Measurements from ENCODE around the gene METTL21C. TPM values are rescaled to one million over a fixed set of nuclear protein-coding genes. Genes with fewer than 3 reads are reported as not detected.

The METTL21C gene
- total RNA-seq, 1 experiment from 2014 or later = not detected

DNA sequence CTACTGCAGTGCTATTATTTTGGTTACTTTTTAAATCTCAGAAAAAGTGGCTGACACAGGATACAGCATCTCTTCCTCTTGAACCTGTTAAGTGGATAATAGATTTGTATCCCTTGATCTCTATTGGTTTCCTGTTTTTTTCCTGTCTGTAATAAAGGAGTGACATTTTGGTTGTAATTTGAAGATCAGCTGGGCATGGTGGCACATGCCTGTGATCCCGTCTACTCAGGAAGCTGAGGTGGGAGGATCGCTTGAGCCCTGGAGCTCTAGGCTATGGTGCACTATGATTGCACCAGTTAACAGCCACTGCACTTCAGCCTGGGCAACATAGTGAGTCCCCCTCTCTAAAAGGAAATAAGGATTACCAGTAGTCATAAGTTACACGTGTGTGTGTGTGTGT, 46.8 kb downstream of the METTL21C start:
- Histone ChIP-seq H3K9me3 (no peaks in the 10 kb centered on the region), H3K27me3 (no peaks in the 10 kb centered on the region), H3K36me3 (peaks cover 55% of the 10 kb centered on the region), H3K4me3 (no peak overlapping the region)
- DNase-seq = no peak

GRCh38 chr13:102645701-102646100, 49.1 kb downstream of the METTL21C start:
- peaks cover 61% of the 10 kb centered on the region for H3K36me3 ChIP-seq
- no peaks in the 10 kb centered on the region for H3K27me3 ChIP-seq
- H3K4me3 ChIP-seq = no peak overlapping the region
- H3K9me3 ChIP-seq = no peaks in the 10 kb centered on the region
- DNase-seq = no peak

DNA sequence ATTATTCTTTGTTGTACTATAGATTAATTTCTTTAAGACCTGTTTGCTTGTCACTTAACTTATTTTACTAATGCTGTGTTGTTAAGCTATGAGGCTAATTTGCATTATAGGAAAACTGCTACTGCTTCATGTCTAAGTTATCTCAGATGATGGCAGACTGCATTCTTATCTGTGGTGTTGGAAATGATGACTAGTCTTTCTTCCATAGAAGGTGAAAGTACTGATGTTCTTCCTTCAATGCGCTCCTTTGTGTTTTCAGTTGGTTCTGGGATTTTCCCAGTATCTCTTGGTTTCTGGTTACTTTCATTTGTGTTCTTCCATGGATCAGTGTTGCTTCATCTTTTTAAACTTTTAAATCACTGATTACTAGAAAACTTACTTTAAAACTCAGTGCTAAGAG, 51.2 kb downstream of the METTL21C start:
- Histone ChIP-seq H3K4me3 (no peak overlapping the region), H3K27me3 (no peaks in the 10 kb centered on the region), H3K9me3 (no peaks in the 10 kb centered on the region), H3K36me3 (peaks cover 61% of the 10 kb centered on the region)
- no peak for DNase-seq

DNA sequence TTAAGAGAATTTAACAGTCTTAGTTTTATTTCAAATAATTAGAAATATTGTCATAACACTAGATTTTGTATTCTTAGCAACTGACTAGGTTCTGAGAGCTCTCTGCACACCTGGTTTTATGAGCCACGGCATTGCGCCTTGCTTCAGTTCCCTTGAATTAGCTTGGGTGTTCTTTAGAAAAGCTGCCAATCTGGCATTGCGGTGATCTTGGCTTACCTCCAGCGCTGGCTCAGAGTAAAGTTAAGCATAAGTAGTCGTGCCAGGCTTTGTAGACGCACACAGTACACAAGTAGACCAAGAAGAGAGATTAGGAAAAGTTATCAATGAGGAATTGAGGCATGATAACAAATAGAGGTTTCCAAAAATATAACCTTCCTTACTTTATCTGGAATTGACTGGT, 52.4 kb downstream of the METTL21C start:
- peak; percentile 5 for DNase-seq
- no peaks in the 10 kb centered on the region for H3K27me3 ChIP-seq
- no peak overlapping the region for H3K4me3 ChIP-seq
- no peaks in the 10 kb centered on the region for H3K9me3 ChIP-seq
- peaks cover 66% of the 10 kb centered on the region for H3K36me3 ChIP-seq

DNA sequence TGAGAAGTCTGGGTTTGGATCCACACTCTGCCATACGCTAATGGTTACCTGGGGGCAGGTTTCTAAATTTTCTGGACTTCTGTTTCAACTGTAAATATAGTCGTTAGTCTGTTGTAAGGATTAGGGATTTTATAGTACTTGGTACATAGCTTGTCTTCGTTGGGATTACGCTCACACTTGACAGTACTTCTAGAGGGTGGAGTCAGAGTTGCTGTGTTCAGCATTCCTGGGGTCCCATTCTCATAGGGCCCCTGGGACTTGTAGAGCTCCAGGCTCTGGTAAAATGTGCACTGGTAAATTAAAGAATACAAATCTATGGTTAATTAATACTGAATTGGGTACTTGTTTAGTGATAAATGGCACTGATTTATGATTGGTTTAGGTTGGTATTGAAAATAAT, 52.8 kb downstream of the METTL21C start:
- H3K4me3 ChIP-seq = no peak overlapping the region
- peaks cover 67% of the 10 kb centered on the region for H3K36me3 ChIP-seq
- no peaks in the 10 kb centered on the region for H3K9me3 ChIP-seq
- no peak for DNase-seq
- no peaks in the 10 kb centered on the region for H3K27me3 ChIP-seq

DNA sequence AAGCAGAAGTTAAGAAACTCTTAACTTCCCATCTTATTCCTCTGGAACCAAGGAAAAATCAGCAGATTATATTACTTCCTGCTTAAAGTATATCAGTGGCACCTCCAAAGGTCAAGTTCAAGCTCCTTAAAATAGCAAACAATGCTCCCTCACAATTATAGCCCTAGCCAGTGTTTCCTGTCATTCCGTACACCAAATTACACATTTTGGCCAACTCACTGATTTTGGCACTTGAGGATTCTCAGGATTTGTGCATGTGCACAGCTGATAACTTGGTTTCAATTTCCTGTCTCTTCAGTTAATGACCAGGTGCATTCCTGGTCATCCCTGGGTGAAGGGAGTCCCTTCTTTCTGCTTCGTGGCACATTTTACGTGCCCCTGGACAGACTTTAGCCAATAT, 56.1 kb downstream of the METTL21C start:
- peaks cover 81% of the 10 kb centered on the region for H3K36me3 ChIP-seq
- no peak for DNase-seq
- no peak overlapping the region for H3K4me3 ChIP-seq
- no peaks in the 10 kb centered on the region for H3K27me3 ChIP-seq
- H3K9me3 ChIP-seq = no peaks in the 10 kb centered on the region

Other genes starting within 250 kb of the METTL21C start
- 33.9 and 43.6 TPM in 2 replicates for gene TPP2, start 98.1 kb downstream of the METTL21C start, total RNA-seq (2014; rRNA removed; shearing (Covaris generic); ENCODE audit: low replicate concordance)
- gene TEX30, start 78.7 kb upstream of the METTL21C start, total RNA-seq (2014; rRNA removed; shearing (Covaris generic); ENCODE audit: low replicate concordance) = 31.4 and 47.2 TPM in 2 replicates
- gene POGLUT2, start 103.9 kb upstream of the METTL21C start, total RNA-seq (2014; rRNA removed; shearing (Covaris generic); ENCODE audit: low replicate concordance) = 17.5 and 18.9 TPM in 2 replicates
- gene BIVM, start 104.1 kb upstream of the METTL21C start, total RNA-seq (2014; rRNA removed; shearing (Covaris generic); ENCODE audit: low replicate concordance) = 11.3 and 12.8 TPM in 2 replicates
- gene ERCC5, start 151.0 kb upstream of the METTL21C start, total RNA-seq (2014; rRNA removed; shearing (Covaris generic); ENCODE audit: low replicate concordance) = 33.2 and 89.9 TPM in 2 replicates

All from MG63 (cell line).